ENCODE data around the gene CCDC187. TPM values are rescaled to one million over a fixed set of nuclear protein-coding genes. Genes with fewer than 3 reads are reported as not detected.
A peak's percentile ranks its signal among the peaks of the same experiment; 100 is the strongest.

Gene CCDC187
- total RNA-seq, 4 donors from 2014 or later: 0.40 to 1.1 (median 0.41) TPM; not detected in 1

DNA sequence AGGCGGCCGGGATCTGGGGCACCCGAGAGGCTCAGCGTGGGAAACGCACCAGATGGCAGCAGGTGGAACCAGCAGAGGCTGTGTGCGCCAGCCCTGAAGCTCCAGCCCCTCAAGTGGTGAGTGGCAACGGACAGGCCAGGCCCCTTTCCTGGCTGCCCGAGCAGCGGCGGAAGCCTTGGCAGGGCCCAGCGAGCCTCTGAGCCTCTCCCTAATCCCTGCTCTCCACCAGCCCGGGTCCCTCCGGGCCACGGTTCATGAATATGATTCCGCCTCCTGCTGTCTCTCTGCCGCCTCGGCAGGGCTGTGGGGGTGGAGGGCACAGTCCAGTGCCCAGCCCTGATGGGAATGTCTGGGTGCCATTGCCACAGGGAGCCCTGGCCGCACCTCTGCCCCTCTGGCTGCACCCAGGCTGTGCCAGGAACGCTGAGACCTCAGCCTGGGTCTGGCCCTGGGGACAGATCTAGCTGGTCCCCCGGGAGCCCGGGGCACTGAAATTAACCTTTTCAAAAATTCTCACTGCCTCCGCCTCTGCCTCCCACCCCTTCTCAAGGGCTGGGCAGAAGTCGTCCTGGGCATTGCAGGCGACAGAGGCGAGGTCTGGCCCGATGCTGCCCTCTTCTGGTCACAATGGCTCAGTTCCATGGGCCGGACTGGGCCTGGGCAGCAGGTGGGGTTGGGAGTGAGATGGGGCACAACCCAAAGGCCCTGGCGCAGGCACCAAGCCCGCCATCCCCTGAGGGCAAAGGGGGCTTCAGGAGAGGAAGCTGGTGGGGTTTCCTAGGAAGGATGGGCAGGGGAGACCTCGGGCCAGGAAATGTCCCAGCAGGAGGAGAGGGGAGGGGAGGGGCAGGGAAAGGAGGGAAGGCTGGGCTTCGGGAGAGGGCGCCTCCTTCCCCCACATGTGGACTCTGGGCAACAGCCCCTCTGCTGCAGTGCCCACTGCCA, 20.3 kb downstream of the CCDC187 start:
- H3K27me3 ChIP-seq: peaks cover 32% of the 10 kb centered on the region

GRCh38 chr9:136282272-136282861, 21.5 kb downstream of the CCDC187 start:
- no peak overlapping the region for H3K4me3 ChIP-seq
- DNase-seq: peak; percentile 29
- no peak overlapping the region for H3K27ac ChIP-seq
- H3K9me3 ChIP-seq: no peaks in the 10 kb centered on the region
- H3K27me3 ChIP-seq: peaks cover 20% of the 10 kb centered on the region
- WGBS, 2 donors (ENCODE audit: low coverage in 1 of 2): 30% methylated on average over 7 of the region's 14 CpGs; no CpG with 5 or more reads in 1 of the 2 donors
- intact Hi-C loops (cut with DNase I; ENCODE audit: low total_unique reads) (loop anchor here (10.0 kb wide), 1 partner anchor 118 kb away; no protein-coding TSS in a partner anchor), in situ Hi-C loops (cut with MboI; ENCODE audit: low pct_ligation_motif_present in 1 of 4, low pct_unique_long_range_greater_than_20kb in 1 of 4, low sequenced_read_pairs in 3 of 4) (loop anchor here in 2 of 4 donors (10.0 kb wide), 2 partner anchors 108 to 118 kb away; no protein-coding TSS in a partner anchor)
- TF ChIP-seq EP300 (IDR thresholded peaks at IDR 0.05; ENCODE audit: low read depth) (no peak), POLR2A (IDR thresholded peaks at IDR 0.05) (no peak)
- no peaks in the 10 kb centered on the region for H3K36me3 ChIP-seq
- peaks cover 5 to 8% (median 7%) of the 10 kb centered on the region in 4 donors for H3K4me1 ChIP-seq

More for the DNA sequence above, 20.3 kb downstream of the CCDC187 start:
- TF ChIP-seq POLR2AphosphoS5 (IDR thresholded peaks at IDR 0.05): no peak
- no peak for TF ChIP-seq EP300 (IDR thresholded peaks at IDR 0.05; ENCODE audit: low read depth)
- TF ChIP-seq, protein P1, sequence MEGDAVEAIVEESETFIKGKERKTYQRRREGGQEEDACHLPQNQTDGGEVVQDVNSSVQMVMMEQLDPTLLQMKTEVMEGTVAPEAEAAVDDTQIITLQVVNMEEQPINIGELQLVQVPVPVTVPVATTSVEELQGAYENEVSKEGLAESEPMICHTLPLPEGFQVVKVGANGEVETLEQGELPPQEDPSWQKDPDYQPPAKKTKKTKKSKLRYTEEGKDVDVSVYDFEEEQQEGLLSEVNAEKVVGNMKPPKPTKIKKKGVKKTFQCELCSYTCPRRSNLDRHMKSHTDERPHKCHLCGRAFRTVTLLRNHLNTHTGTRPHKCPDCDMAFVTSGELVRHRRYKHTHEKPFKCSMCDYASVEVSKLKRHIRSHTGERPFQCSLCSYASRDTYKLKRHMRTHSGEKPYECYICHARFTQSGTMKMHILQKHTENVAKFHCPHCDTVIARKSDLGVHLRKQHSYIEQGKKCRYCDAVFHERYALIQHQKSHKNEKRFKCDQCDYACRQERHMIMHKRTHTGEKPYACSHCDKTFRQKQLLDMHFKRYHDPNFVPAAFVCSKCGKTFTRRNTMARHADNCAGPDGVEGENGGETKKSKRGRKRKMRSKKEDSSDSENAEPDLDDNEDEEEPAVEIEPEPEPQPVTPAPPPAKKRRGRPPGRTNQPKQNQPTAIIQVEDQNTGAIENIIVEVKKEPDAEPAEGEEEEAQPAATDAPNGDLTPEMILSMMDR (IDR thresholded peaks at IDR 0.05): peak; percentile 73 to 84 (median 82)
- no peak for TF ChIP-seq POLR2A (IDR thresholded peaks at IDR 0.05)
- H3K27ac ChIP-seq: peak overlapping the region in 1 of 4 donors; percentile 32
- peaks cover 5 to 8% (median 7%) of the 10 kb centered on the region in 4 donors for H3K4me1 ChIP-seq
- H3K9me3 ChIP-seq: no peaks in the 10 kb centered on the region
- 14% methylated on average over 25 of the region's 32 CpGs; no CpG with 5 or more reads in 1 of the 2 donors for WGBS, 2 donors (ENCODE audit: low coverage in 1 of 2)
- in situ Hi-C loops (cut with MboI; ENCODE audit: low pct_ligation_motif_present in 1 of 4, low pct_unique_long_range_greater_than_20kb in 1 of 4, low sequenced_read_pairs in 3 of 4): loop anchor here in 2 of 4 donors (10.0 kb wide), 2 partner anchors 109 to 119 kb away; no protein-coding TSS in a partner anchor
- H3K4me3 ChIP-seq: peak overlapping the region in 3 of 4 donors; percentile 6 to 31 (median 15)
- H3K36me3 ChIP-seq: no peaks in the 10 kb centered on the region
- intact Hi-C loops (cut with DNase I; ENCODE audit: low total_unique reads): loop anchor here (10.0 kb wide), 1 partner anchor 119 kb away; no protein-coding TSS in a partner anchor
- DNase-seq: peak; percentile 82

- intact Hi-C loops (cut with DNase I; ENCODE audit: low total_unique reads): loop anchor here (10.0 kb wide), 1 partner anchor 117 kb away; no protein-coding TSS in a partner anchor
- H3K27me3 ChIP-seq: peaks cover 20% of the 10 kb centered on the region
- in situ Hi-C loops (cut with MboI; ENCODE audit: low pct_ligation_motif_present in 1 of 4, low pct_unique_long_range_greater_than_20kb in 1 of 4, low sequenced_read_pairs in 3 of 4): loop anchor here in 2 of 4 donors (10.0 kb wide), 2 partner anchors 107 to 117 kb away; no protein-coding TSS in a partner anchor
- DNase-seq: no peak
- TF ChIP-seq, protein P1 (IDR thresholded peaks at IDR 0.05): no peak
- TF ChIP-seq EP300 (IDR thresholded peaks at IDR 0.05; ENCODE audit: low read depth): no peak
- TF ChIP-seq POLR2A (IDR thresholded peaks at IDR 0.05): no peak
- TF ChIP-seq POLR2AphosphoS5 (IDR thresholded peaks at IDR 0.05): no peak
- no peaks in the 10 kb centered on the region for H3K36me3 ChIP-seq
- H3K9me3 ChIP-seq: no peaks in the 10 kb centered on the region
- peaks cover 5 to 8% (median 7%) of the 10 kb centered on the region in 4 donors for H3K4me1 ChIP-seq
- H3K27ac ChIP-seq: no peak overlapping the region
- no peak overlapping the region for H3K4me3 ChIP-seq
- WGBS, 2 donors (ENCODE audit: low coverage in 1 of 2): 78% methylated on average over 35 of the region's 39 CpGs; no CpG with 5 or more reads in 1 of the 2 donors
Observed at GRCh38 chr9:136281421-136282271, 22.2 kb downstream of the CCDC187 start.

All from transverse colon (tissue), 4 donors.